LNCaP clone FGC (cell line): ENCODE data around the gene PITRM1.
"Not testable (repeated sequence)": the region's sequence is repeated elsewhere in the genome, so short reads cannot be mapped to it uniquely, and the experiment has no call there.

Experiments used
- DNase-seq: peaks from one replicate; pipeline ENCODE4 v3.0.0-alpha.2; 2011; ENCODE audit warnings: low read depth
- H3K4me3 ChIP-seq: 2 replicates; pipeline ENCODE4 v1.5.1; 2011; ENCODE audit warnings: mild to moderate bottlenecking, low read depth, low read length, control low read depth
- TF ChIP-seq, protein P1 (sequence below): IDR thresholded peaks from 2 replicates; pipeline ENCODE4 v1.5.1; 2012; ENCODE audit warnings: mild to moderate bottlenecking; ENCODE audit not compliant: control insufficient read depth, insufficient read depth; ENCODE audit errors: extremely low read depth

The PITRM1 gene

DNA sequence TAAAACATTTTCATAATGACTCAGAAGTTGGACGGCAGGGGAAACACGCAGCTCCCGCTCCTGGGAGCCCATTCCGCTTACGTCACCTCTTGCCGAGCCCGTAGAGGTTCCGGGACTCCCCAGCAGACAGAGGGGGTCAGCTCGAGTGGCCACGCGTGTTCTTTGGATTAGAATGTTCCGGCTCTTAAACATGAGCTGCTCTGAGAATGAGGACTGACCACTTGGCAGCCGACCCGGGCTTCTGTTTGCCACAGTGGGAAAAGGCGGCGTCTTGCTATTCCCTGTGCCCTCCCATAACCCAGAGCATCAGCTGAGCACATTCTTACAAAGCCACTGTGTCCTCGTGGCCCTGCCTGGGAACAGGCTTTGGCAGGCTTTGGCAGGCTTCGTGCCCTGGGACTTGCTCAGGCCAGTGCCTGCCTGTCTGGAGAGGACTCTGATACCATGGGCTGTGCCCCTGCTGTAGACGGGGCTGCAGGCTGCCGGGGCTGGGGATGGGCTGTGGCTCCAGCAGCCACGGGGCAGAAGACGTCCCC lies 65.1 kb downstream of the PITRM1 start:
- H3K4me3 ChIP-seq = no peak overlapping the region
- no peak for DNase-seq
- TF ChIP-seq, protein P1, sequence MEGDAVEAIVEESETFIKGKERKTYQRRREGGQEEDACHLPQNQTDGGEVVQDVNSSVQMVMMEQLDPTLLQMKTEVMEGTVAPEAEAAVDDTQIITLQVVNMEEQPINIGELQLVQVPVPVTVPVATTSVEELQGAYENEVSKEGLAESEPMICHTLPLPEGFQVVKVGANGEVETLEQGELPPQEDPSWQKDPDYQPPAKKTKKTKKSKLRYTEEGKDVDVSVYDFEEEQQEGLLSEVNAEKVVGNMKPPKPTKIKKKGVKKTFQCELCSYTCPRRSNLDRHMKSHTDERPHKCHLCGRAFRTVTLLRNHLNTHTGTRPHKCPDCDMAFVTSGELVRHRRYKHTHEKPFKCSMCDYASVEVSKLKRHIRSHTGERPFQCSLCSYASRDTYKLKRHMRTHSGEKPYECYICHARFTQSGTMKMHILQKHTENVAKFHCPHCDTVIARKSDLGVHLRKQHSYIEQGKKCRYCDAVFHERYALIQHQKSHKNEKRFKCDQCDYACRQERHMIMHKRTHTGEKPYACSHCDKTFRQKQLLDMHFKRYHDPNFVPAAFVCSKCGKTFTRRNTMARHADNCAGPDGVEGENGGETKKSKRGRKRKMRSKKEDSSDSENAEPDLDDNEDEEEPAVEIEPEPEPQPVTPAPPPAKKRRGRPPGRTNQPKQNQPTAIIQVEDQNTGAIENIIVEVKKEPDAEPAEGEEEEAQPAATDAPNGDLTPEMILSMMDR = no peak

GRCh38 chr10:3106928-3107425 lies 65.6 kb downstream of the PITRM1 start:
- H3K4me3 ChIP-seq = no peak overlapping the region
- TF ChIP-seq, protein P1 = no peak
- DNase-seq = no peak

DNA sequence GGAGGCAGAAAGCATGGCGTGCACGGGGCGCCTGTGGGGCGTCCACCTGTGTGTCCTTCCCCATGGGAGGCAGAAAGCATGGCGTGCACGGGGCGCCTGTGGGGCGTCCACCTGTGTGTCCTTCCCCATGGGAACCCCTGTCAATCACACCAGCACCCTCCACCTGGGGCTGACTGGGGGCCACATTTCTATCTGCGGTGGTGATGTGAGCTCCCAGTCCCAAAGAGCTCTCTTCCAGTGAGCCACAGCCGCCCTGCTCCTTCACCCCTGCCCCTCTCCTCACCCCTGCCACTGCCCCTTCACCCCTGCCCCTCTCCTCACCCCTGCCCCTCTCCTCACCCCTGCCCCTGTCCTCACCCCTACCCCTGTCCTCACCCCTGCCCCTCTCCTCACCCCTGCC lies 66.3 kb downstream of the PITRM1 start:
- H3K4me3 ChIP-seq, DNase-seq: not testable (repeated sequence)

- TF ChIP-seq, protein P1 = no peak
- DNase-seq = no peak
- no peak overlapping the region for H3K4me3 ChIP-seq
These were observed 66.7 kb downstream of the PITRM1 start for GRCh38 chr10:3105905-3106304.

GRCh38 chr10:3105166-3105565 lies 67.4 kb downstream of the PITRM1 start:
- TF ChIP-seq, protein P1 = no peak
- DNase-seq = no peak
- H3K4me3 ChIP-seq = no peak overlapping the region

- no peak for DNase-seq
- TF ChIP-seq, protein P1 = no peak
- no peak overlapping the region for H3K4me3 ChIP-seq
These were observed 68.2 kb downstream of the PITRM1 start for GRCh38 chr10:3104251-3104918.

DNA sequence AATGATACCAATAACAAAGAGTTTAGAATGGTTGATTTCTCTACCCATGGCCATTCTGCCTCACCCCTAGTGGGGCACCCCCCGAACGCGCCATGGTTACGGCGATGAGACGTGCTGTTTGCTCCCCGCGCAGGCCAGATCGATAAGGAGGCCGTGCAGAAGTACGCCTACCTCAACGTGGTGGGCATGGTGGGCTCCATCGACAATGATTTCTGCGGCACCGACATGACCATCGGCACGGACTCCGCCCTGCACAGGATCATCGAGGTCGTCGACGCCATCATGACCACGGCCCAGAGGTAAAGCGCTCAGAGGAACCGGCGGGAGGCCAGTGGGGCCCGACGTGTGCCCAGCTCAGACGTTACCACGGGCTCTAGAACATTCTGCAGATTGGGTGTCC lies 68.9 kb downstream of the PITRM1 start:
- H3K4me3 ChIP-seq = no peak overlapping the region
- no peak for DNase-seq
- TF ChIP-seq, protein P1 = no peak
